Ramos (cell line): ENCODE data around the gene CMTM4.
"Not testable (repeated sequence)": the region's sequence is repeated elsewhere in the genome, so short reads cannot be mapped to it uniquely, and the experiment has no call there.

Experiments
- in situ Hi-C: fragments of 300-500 bp; cut with MboI; formaldehyde crosslinking; loops from one replicate; pipeline ENCODE4 v1.14.3; 2022; ENCODE audit warnings: low sequenced_read_pairs; ENCODE audit not compliant: unreplicated experiment

CMTM4 gene

GRCh38 chr16:66650707-66651473 lies 45.7 kb downstream of the CMTM4 start:
- in situ Hi-C loops = no loop called here

GRCh38 chr16:66649636-66650205 lies 46.8 kb downstream of the CMTM4 start:
- in situ Hi-C loops = no loop called here

GRCh38 chr16:66649167-66649566 lies 47.4 kb downstream of the CMTM4 start:
- in situ Hi-C loops = no loop called here

- in situ Hi-C loops = no loop called here
Observed at GRCh38 chr16:66647866-66648265, 48.7 kb downstream of the CMTM4 start.

GRCh38 chr16:66641387-66641786 lies 55.2 kb downstream of the CMTM4 start:
- in situ Hi-C loops = no loop called here

- in situ Hi-C loops = no loop called here
Observed at GRCh38 chr16:66640724-66641314, 55.7 kb downstream of the CMTM4 start.

- in situ Hi-C loops = no loop called here
Observed at GRCh38 chr16:66639091-66639885, 57.3 kb downstream of the CMTM4 start.

- in situ Hi-C loops = no loop called here
Observed at GRCh38 chr16:66637806-66638205, 58.7 kb downstream of the CMTM4 start.

GRCh38 chr16:66636199-66636598 lies 60.3 kb downstream of the CMTM4 start:
- in situ Hi-C loops = no loop called here

- in situ Hi-C loops = no loop called here
Observed at GRCh38 chr16:66635406-66635805, 61.1 kb downstream of the CMTM4 start.

- in situ Hi-C loops = no loop called here
Observed at GRCh38 chr16:66634527-66635196, 61.9 kb downstream of the CMTM4 start.

- in situ Hi-C loops = not testable (repeated sequence)
Observed at GRCh38 chr16:66631558-66631957, 65.0 kb downstream of the CMTM4 start.

GRCh38 chr16:66630561-66631260 lies 65.8 kb downstream of the CMTM4 start:
- in situ Hi-C loops = not testable (repeated sequence)

- in situ Hi-C loops = no loop called here
Observed at GRCh38 chr16:66629856-66630255, 66.7 kb downstream of the CMTM4 start.

GRCh38 chr16:66627611-66628378 lies 68.7 kb downstream of the CMTM4 start:
- in situ Hi-C loops = not testable (repeated sequence)

GRCh38 chr16:66623755-66624154 lies 72.8 kb downstream of the CMTM4 start:
- in situ Hi-C loops = no loop called here

- in situ Hi-C loops = no loop called here
Observed at GRCh38 chr16:66622863-66623262, 73.7 kb downstream of the CMTM4 start.

- in situ Hi-C loops = no loop called here
Observed at GRCh38 chr16:66621973-66622372, 74.6 kb downstream of the CMTM4 start.

- in situ Hi-C loops = no loop called here
Observed at GRCh38 chr16:66620429-66620795, 76.1 kb downstream of the CMTM4 start.
